GM19372 (cell line): ENCODE measurements around the gene FRMD4B.

Experiments used
- ATAC-seq: cut with Tn5 transposase; IDR thresholded peaks from one replicate; pipeline ENCODE4 v1.9.1; 2021; ENCODE audit warnings: mild to moderate bottlenecking, low read depth, moderate library complexity; ENCODE audit not compliant: unreplicated experiment

The FRMD4B gene

GRCh38 chr3:69142797-69143454 lies 243.0 kb downstream of the FRMD4B start:
- no peak for ATAC-seq

- ATAC-seq, result no peak
These were observed 243.8 kb downstream of the FRMD4B start for GRCh38 chr3:69142090-69142489.

DNA sequence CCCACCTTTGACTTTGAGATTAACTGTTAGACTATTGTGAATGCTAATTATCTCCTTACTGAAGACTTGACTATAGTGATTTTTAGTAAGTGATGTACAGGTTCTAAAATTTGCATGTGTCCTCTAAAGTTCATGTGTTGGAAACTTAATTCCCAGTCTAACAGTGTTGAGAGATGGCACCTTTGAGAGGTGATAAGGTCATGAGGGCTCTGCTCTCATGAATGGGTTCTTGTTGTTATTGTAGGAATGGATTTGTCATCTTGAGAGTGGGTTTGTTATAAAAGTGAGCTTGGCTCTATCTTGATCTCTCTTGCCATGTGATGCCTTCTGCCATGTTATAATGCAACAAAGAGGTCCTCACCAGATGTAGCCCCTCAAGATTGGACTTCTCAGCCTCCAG lies 244.6 kb downstream of the FRMD4B start:
- no peak for ATAC-seq

DNA sequence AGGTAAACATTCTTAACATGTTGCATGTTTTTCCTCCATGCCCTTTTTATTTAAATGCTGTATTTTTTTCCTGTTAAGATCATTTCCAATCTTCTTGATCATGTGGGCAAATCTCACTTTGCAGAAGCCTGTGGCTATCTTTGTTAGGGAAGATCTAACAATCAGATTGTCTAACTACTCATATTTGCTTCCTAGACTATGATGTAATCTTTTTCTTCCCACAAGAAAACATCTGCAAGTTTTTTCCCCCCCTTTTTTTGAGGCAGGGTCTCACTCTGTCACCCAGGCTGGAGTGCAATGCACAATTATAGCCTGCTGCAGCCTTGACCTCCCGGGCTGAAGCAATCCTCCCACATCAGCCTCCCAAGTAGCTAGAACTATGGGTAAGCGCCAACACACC lies 248.5 kb downstream of the FRMD4B start:
- no peak for ATAC-seq

GRCh38 chr3:69137005-69137404 lies 248.9 kb downstream of the FRMD4B start:
- ATAC-seq, result no peak

- ATAC-seq, result peak; percentile 67
These were observed 255.2 kb downstream of the FRMD4B start for GRCh38 chr3:69130689-69131088.

GRCh38 chr3:69129531-69129930 lies 256.4 kb downstream of the FRMD4B start:
- no peak for ATAC-seq

DNA sequence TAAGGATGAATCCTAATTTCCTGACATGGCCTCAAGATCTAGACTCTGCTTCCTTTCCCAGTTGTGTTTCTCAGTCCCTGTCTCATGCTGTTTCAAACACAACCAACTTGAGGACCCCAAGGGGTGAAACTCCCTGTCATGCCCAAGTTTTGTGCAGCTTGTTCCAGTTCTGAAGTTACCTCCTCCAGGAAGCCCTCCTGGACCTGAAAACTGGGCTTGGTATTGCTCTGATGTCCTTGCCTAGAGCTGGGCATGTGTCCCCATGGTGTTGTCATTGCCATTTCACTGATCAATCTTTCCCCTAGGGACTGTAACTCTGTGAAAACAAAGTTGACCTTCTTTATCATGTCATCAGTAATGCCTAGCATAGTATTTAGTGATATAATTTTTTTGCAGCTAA lies 257.4 kb downstream of the FRMD4B start:
- no peak for ATAC-seq

- no peak for ATAC-seq
These were observed 258.9 kb downstream of the FRMD4B start for GRCh38 chr3:69126999-69127398.

- ATAC-seq, result no peak
These were observed 259.7 kb downstream of the FRMD4B start for GRCh38 chr3:69126216-69126615.

DNA sequence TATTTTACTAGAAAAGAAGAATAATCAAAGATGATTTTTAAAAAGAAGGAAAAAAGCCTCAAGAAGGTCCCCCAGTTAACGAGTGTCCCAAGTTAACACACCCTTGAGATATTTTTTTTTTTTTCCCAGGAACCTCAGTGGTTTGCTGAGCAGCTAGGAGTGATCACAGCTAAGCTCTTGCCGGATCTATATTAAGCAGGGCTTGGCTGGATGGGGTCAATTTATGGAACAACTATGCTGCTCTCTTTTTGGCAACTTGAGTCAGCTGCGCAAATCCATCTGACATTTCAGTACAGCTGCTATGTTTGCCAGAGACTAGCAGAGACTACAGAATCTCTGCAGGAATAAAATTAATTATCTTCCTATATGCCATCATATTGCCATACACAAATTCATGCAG lies 263.5 kb downstream of the FRMD4B start, which contains the start of gene LMOD3:
TSS of gene LMOD3 (minus strand) at position 193 of the 400 bp plus-strand sequence. CDS start 209 bp downstream, outside the sequence.
- no peak for ATAC-seq

- no peak for ATAC-seq
These were observed 263.9 kb downstream of the FRMD4B start for GRCh38 chr3:69121950-69122349.

- no peak for ATAC-seq
These were observed 264.4 kb downstream of the FRMD4B start for GRCh38 chr3:69121513-69121912.

- ATAC-seq, result peak; percentile 82
These were observed 264.9 kb downstream of the FRMD4B start for GRCh38 chr3:69120879-69121464.
